Measurements from ENCODE around the gene ATXN10. TPM values are rescaled to one million over a fixed set of nuclear protein-coding genes. Genes with fewer than 3 reads are reported as not detected.

Gene ATXN10, protein sequence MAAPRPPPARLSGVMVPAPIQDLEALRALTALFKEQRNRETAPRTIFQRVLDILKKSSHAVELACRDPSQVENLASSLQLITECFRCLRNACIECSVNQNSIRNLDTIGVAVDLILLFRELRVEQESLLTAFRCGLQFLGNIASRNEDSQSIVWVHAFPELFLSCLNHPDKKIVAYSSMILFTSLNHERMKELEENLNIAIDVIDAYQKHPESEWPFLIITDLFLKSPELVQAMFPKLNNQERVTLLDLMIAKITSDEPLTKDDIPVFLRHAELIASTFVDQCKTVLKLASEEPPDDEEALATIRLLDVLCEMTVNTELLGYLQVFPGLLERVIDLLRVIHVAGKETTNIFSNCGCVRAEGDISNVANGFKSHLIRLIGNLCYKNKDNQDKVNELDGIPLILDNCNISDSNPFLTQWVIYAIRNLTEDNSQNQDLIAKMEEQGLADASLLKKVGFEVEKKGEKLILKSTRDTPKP
- total RNA-seq, result 96.1 and 99.5 TPM in 2 replicates

DNA sequence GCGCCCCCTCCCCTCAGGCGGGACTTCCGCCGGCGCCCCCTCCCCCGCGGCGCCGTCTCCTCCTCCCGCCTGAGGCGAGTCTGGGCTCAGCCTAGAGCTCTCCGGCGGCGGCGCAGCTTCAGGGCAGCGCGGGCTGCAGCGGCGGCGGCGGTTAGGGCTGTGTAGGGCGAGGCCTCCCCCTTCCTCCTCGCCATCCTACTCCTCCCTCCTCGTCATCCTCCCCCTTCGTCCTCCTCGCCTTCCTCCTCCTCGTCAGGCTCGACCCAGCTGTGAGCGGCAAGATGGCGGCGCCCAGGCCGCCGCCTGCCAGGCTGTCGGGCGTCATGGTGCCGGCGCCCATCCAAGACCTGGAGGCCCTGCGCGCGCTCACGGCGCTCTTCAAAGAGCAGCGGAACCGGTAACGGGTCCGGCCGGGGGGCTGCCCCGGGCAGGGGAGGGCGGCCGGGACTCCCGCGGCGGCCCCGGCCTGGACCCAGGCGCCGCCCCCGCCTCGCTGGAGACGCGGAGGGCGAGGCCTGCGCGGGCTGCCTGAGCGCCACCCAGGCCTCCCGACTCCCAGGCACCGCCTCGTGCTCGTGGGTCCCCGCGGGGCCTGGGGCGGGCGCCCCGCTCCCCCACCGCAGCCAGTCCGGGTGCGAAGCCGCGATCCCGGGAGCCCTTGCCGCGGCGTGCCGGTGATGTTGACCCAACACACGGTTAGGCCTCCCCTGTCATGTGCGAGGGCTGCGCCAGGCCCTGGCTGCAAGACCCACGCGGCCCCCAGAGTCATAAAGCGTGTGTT lies at the start of gene ATXN10:
Gene ATXN10 (plus strand): TSS at position 52 of the 781 bp plus-strand sequence. CDS start 230 bp downstream, at position 282.

Small RNA genes within 50 kb of the gene (small RNA-seq; reads per million reads assigned to genes)
- gene MIR4762, result not detected
- not detected for gene RNU6-1161P

Other genes starting within 250 kb of the ATXN10 start
- gene FBLN1, start 169.0 kb upstream of the ATXN10 start, total RNA-seq, result 0.14 and 0.66 TPM in 2 replicates